ENCODE measurements around the gene INA. TPM values are rescaled to one million over a fixed set of nuclear protein-coding genes. Genes with fewer than 3 reads are reported as not detected.
A peak's percentile ranks its signal among the peaks of the same experiment; 100 is the strongest.

The INA gene
- polyA plus RNA-seq, 1 of the 3 experiments (the other 2 are of a cell fraction) = 4.8 TPM

DNA sequence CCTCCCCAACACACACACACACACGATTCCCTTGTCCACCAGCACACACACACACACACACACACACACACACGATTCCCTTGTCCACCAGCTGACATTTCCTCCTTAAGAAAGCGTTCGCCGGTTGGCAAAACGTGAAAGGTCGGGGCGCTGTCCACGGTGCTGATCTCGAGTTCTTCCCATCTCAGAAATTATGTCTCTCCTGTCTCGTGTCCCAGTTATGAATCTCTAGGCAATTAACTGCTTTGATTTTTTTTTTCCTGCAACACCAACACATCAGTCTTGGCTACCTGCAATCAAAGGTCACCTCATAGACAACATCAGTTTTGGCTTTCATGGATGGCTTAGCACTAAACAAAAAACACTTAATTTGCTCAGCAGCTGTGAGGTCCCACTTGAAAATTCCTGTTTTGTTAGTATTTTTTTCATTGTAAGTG, 1.9 kb downstream of the INA start:
- Histone ChIP-seq H3K9ac (no peak overlapping the region), H3K36me3 (replicated peaks in 1 of 2; ENCODE audit: control insufficient read depth in 1 of 2, insufficient read depth in 2 of 2, low read length in 1 of 2) (no peaks in the 10 kb centered on the region), H3F3A (replicated peaks; ENCODE audit: insufficient read depth) (peaks cover 11% of the 10 kb centered on the region), H3K27ac (ENCODE audit: low read depth in 2 of 2, low read length in 1 of 2) (no peak overlapping the region), H3K4me1 (ENCODE audit: control insufficient read depth in 1 of 2, insufficient read depth in 2 of 2, low read depth in 1 of 2, low read length in 1 of 2) (peaks cover 1 to 22% of the 10 kb centered on the region in 2 experiments), H3K79me2 (ENCODE audit: insufficient read depth) (no peaks in the 10 kb centered on the region), H3K27me3 (ENCODE audit: insufficient read depth) (peaks cover 6% of the 10 kb centered on the region; the same call in 1 of the 2 replicates), H4K20me1 (ENCODE audit: insufficient read depth) (peaks cover 17% of the 10 kb centered on the region; the same call in 1 of the 2 replicates), H3K9me2 (peaks cover 5% of the 10 kb centered on the region; the same call in 1 of the 2 replicates), H3K4me2 (0 out of 2 replicates have a peak overlapping the region, but pooled peaks have one; percentile 88), H3K4me3 (ENCODE audit: low read depth in 2 of 2, low read length in 1 of 2) (peak overlapping the region in 1 of 2 experiments; percentile 54; a peak in 1 of 4 replicates), H3K9me3 (no peaks in the 10 kb centered on the region), H2AFZ (ENCODE audit: low read depth) (no peak overlapping the region)
- ChIA-PET CTCF (interaction anchor here (1.1 to 2.3 kb wide), 7 partner anchors 8 to 444 kb away, joined by 3 to 10 read pairs (median 3); partner anchors contain the start of gene CNNM2), POLR2A (interaction anchor here (2.7 kb wide), 1 partner anchor 12 kb away, joined by 8 read pairs; no protein-coding TSS in a partner anchor)
- TF ChIP-seq TEAD4 (IDR thresholded peaks at IDR 0.05; ENCODE audit: borderline replicate concordance, insufficient read depth) = no peak
- TF ChIP-seq, protein P1, sequence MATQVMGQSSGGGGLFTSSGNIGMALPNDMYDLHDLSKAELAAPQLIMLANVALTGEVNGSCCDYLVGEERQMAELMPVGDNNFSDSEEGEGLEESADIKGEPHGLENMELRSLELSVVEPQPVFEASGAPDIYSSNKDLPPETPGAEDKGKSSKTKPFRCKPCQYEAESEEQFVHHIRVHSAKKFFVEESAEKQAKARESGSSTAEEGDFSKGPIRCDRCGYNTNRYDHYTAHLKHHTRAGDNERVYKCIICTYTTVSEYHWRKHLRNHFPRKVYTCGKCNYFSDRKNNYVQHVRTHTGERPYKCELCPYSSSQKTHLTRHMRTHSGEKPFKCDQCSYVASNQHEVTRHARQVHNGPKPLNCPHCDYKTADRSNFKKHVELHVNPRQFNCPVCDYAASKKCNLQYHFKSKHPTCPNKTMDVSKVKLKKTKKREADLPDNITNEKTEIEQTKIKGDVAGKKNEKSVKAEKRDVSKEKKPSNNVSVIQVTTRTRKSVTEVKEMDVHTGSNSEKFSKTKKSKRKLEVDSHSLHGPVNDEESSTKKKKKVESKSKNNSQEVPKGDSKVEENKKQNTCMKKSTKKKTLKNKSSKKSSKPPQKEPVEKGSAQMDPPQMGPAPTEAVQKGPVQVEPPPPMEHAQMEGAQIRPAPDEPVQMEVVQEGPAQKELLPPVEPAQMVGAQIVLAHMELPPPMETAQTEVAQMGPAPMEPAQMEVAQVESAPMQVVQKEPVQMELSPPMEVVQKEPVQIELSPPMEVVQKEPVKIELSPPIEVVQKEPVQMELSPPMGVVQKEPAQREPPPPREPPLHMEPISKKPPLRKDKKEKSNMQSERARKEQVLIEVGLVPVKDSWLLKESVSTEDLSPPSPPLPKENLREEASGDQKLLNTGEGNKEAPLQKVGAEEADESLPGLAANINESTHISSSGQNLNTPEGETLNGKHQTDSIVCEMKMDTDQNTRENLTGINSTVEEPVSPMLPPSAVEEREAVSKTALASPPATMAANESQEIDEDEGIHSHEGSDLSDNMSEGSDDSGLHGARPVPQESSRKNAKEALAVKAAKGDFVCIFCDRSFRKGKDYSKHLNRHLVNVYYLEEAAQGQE (IDR thresholded peaks at IDR 0.05; ENCODE audit: low read depth, low read length) = peak; percentile 99
- WGBS (ENCODE audit: low lambda C conversion rate) = 16% methylated on average over 11 of the region's 11 CpGs
- DNase-seq = no peak

DNA sequence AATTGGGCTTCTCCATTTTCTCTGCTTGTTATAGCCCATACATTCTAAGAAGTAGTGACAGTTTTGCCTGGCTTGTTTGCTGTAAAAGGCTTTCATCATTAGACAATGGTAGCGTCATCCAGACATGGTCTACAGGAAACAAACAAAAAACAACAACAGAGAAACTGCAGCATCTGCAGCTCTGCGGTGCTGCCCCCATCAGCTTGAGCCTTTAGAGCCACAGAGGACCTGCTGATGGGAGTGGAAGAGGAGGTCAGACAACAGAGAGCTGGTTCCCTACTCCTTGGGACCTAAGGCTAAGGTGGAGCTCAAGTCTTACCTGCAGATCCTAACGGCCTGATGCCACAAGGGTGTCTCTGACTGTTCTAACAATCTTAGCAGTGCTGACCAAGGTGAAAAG, 3.1 kb downstream of the INA start:
- no peak for DNase-seq
- no peak overlapping the region for H3K4me3 ChIP-seq (ENCODE audit: low read depth in 2 of 2, low read length in 1 of 2)
- peaks cover 8% of the 10 kb centered on the region for H3F3A ChIP-seq (replicated peaks; ENCODE audit: insufficient read depth)
- no peaks in the 10 kb centered on the region for H3K36me3 ChIP-seq (replicated peaks in 1 of 2; ENCODE audit: control insufficient read depth in 1 of 2, insufficient read depth in 2 of 2, low read length in 1 of 2)
- WGBS (ENCODE audit: low lambda C conversion rate) = 52% methylated on average over 2 of the region's 3 CpGs
- ChIA-PET CTCF (interaction anchor here (1.2 to 2.2 kb wide), 4 partner anchors 11 to 362 kb away, joined by 3 to 10 read pairs (median 3); partner anchors contain the start of gene CNNM2), POLR2A (no interaction called here)
- peaks cover 6% of the 10 kb centered on the region; the same call in 1 of the 2 replicates for H3K27me3 ChIP-seq (ENCODE audit: insufficient read depth)
- H3K4me1 ChIP-seq (ENCODE audit: control insufficient read depth in 1 of 2, insufficient read depth in 2 of 2, low read depth in 1 of 2, low read length in 1 of 2) = peaks cover 0 to 22% of the 10 kb centered on the region in 2 experiments; a peak in 2 of 4 replicates
- H3K9me2 ChIP-seq = peaks cover 5% of the 10 kb centered on the region; the same call in 1 of the 2 replicates
- H4K20me1 ChIP-seq (ENCODE audit: insufficient read depth) = peaks cover 17% of the 10 kb centered on the region; the same call in 1 of the 2 replicates
- no peak overlapping the region for H2AFZ ChIP-seq (ENCODE audit: low read depth)
- no peak overlapping the region for H3K4me2 ChIP-seq
- no peaks in the 10 kb centered on the region for H3K9me3 ChIP-seq
- no peak overlapping the region for H3K27ac ChIP-seq (ENCODE audit: low read depth in 2 of 2, low read length in 1 of 2)
- H3K79me2 ChIP-seq (ENCODE audit: insufficient read depth) = no peaks in the 10 kb centered on the region
- H3K9ac ChIP-seq = no peak overlapping the region
- no peak for TF ChIP-seq GATA2 (CRISPR knock-in tag; IDR thresholded peaks at IDR 0.05)
- no peak for TF ChIP-seq MXI1 (IDR thresholded peaks at IDR 0.05; ENCODE audit: low read depth, low read length)
- no peak for TF ChIP-seq FOSL2 (IDR thresholded peaks at IDR 0.05; ENCODE audit: borderline replicate concordance, low read depth)
- no peak for TF ChIP-seq JUND (IDR thresholded peaks at IDR 0.05)
- TF ChIP-seq MEF2A (IDR thresholded peaks at IDR 0.05; ENCODE audit: borderline replicate concordance, low read depth) = no peak
- no peak for TF ChIP-seq RFX5 (IDR thresholded peaks at IDR 0.05; ENCODE audit: low read length)
- no peak for TF ChIP-seq FOXJ3 (CRISPR knock-in tag; IDR thresholded peaks at IDR 0.05)
- no peak for TF ChIP-seq SIN3A (IDR thresholded peaks at IDR 0.05; ENCODE audit: borderline replicate concordance, low read depth, low read length)
- no peak for TF ChIP-seq ELF1 (IDR thresholded peaks at IDR 0.05)
- no peak for TF ChIP-seq USF1 (IDR thresholded peaks at IDR 0.05; ENCODE audit: borderline replicate concordance, low read depth)
- TF ChIP-seq RAD21 (IDR thresholded peaks at IDR 0.05; ENCODE audit: low read length) = no peak
- no peak for TF ChIP-seq IRF3 (IDR thresholded peaks at IDR 0.05; ENCODE audit: low read depth, low read length)
- no peak for TF ChIP-seq PBX3 (IDR thresholded peaks at IDR 0.05)
- TF ChIP-seq, protein P2, sequence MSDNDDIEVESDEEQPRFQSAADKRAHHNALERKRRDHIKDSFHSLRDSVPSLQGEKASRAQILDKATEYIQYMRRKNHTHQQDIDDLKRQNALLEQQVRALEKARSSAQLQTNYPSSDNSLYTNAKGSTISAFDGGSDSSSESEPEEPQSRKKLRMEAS (IDR thresholded peaks at IDR 0.05; ENCODE audit: low read depth) = no peak
- no peak for TF ChIP-seq SMC3 (IDR thresholded peaks at IDR 0.05; ENCODE audit: low read depth, low read length)
- TF ChIP-seq, protein P3, sequence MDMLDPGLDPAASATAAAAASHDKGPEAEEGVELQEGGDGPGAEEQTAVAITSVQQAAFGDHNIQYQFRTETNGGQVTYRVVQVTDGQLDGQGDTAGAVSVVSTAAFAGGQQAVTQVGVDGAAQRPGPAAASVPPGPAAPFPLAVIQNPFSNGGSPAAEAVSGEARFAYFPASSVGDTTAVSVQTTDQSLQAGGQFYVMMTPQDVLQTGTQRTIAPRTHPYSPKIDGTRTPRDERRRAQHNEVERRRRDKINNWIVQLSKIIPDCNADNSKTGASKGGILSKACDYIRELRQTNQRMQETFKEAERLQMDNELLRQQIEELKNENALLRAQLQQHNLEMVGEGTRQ (IDR thresholded peaks at IDR 0.05; ENCODE audit: borderline replicate concordance, low read depth, low read length) = no peak
- no peak for TF ChIP-seq TCF12 (IDR thresholded peaks at IDR 0.05)

All from SK-N-SH (cell line).